KMS-11 (cell line): Measurements from ENCODE around the gene ACSL6.

Source experiments
- H2AFZ ChIP-seq: fragments of 200-600 bp; sonication (generic); 2 replicates; pipeline ENCODE4 v1.6.1; 2016; ENCODE audit warnings: antibody characterized with exemption, mixed run types, low read depth
- H3K27ac ChIP-seq: fragments of 200-600 bp; sonication (generic); 2 replicates; pipeline ENCODE4 v1.6.1; 2016; ENCODE audit warnings: mild to moderate bottlenecking, mixed run types
- H3K27me3 ChIP-seq: fragments of 200-600 bp; sonication (generic); 2 replicates; pipeline ENCODE4 v1.6.1; 2017; ENCODE audit warnings: mild to moderate bottlenecking, low read depth, mixed run types, moderate library complexity; ENCODE audit not compliant: insufficient read depth
- H3K36me3 ChIP-seq: fragments of 200-600 bp; sonication (generic); 2 replicates; pipeline ENCODE4 v1.6.1; 2017; ENCODE audit warnings: mild to moderate bottlenecking, mixed run types; ENCODE audit not compliant: insufficient read depth
- H3K4me1 ChIP-seq: fragments of 200-600 bp; sonication (generic); 2 replicates; pipeline ENCODE4 v1.6.1; 2016; ENCODE audit warnings: mild to moderate bottlenecking, low read depth, mixed run types; ENCODE audit not compliant: poor library complexity, severe bottlenecking
- H3K4me2 ChIP-seq: fragments of 200-600 bp; sonication (generic); 2 replicates; pipeline ENCODE4 v1.7.0; 2016; ENCODE audit warnings: mild to moderate bottlenecking, mixed run types
- H3K4me3 ChIP-seq: fragments of 200-600 bp; sonication (generic); IDR thresholded peaks from 2 replicates; pipeline ENCODE4 v1.6.1; 2017; ENCODE audit warnings: low read depth, low read length, mixed read lengths; ENCODE audit not compliant: insufficient read depth
- H3K79me2 ChIP-seq: fragments of 200-600 bp; sonication (generic); 2 replicates; pipeline ENCODE4 v1.6.1; 2016; ENCODE audit warnings: low read depth, mixed run types; ENCODE audit not compliant: insufficient read depth
- H3K9ac ChIP-seq: fragments of 200-600 bp; sonication (generic); 2 replicates; pipeline ENCODE4 v1.6.1; 2016; ENCODE audit warnings: mild to moderate bottlenecking, mixed run types
- H4K20me1 ChIP-seq: fragments of 200-600 bp; sonication (generic); 2 replicates; pipeline ENCODE4 v1.6.1; 2016; ENCODE audit warnings: mild to moderate bottlenecking, mixed run types; ENCODE audit not compliant: insufficient read depth
- TF ChIP-seq, protein P1 (sequence below): fragments of 200-600 bp; sonication (generic); conservative IDR thresholded peaks from 2 replicates; pipeline ENCODE4 v1.6.1; 2017; ENCODE audit warnings: low read depth, mild to moderate bottlenecking, antibody characterized with exemption, low read length, moderate library complexity, mixed read lengths

The ACSL6 gene

DNA sequence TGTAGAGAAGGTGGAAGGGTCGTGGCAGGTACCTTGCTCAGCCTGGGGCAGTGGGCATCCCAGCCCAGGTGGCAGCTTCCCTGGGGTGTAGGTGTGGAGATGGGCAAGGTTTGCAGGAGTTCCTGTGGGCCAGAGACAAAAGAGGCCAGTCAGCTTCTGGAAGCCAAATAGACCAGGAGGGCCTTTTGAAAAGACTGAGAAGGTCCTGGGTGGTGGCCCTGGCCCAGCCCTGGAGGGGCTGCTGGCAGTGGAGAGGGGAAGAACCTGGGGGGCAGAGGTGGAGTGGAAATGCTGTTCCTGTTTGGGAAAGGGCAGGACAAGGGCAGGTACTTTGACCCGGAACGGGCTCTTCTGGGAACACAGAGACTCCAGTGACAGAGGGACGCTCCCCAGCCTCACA is 42.0 kb upstream of the ACSL6 start:
- Histone ChIP-seq H3K36me3 (no peaks in the 10 kb centered on the region), H2AFZ (no peak overlapping the region), H4K20me1 (no peaks in the 10 kb centered on the region), H3K9ac (no peak overlapping the region), H3K27me3 (no peaks in the 10 kb centered on the region), H3K4me2 (no peak overlapping the region), H3K79me2 (no peaks in the 10 kb centered on the region), H3K4me1 (no peaks in the 10 kb centered on the region), H3K27ac (no peak overlapping the region), H3K4me3 (no peak overlapping the region)
- TF ChIP-seq, protein P1, sequence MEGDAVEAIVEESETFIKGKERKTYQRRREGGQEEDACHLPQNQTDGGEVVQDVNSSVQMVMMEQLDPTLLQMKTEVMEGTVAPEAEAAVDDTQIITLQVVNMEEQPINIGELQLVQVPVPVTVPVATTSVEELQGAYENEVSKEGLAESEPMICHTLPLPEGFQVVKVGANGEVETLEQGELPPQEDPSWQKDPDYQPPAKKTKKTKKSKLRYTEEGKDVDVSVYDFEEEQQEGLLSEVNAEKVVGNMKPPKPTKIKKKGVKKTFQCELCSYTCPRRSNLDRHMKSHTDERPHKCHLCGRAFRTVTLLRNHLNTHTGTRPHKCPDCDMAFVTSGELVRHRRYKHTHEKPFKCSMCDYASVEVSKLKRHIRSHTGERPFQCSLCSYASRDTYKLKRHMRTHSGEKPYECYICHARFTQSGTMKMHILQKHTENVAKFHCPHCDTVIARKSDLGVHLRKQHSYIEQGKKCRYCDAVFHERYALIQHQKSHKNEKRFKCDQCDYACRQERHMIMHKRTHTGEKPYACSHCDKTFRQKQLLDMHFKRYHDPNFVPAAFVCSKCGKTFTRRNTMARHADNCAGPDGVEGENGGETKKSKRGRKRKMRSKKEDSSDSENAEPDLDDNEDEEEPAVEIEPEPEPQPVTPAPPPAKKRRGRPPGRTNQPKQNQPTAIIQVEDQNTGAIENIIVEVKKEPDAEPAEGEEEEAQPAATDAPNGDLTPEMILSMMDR, result no peak

DNA sequence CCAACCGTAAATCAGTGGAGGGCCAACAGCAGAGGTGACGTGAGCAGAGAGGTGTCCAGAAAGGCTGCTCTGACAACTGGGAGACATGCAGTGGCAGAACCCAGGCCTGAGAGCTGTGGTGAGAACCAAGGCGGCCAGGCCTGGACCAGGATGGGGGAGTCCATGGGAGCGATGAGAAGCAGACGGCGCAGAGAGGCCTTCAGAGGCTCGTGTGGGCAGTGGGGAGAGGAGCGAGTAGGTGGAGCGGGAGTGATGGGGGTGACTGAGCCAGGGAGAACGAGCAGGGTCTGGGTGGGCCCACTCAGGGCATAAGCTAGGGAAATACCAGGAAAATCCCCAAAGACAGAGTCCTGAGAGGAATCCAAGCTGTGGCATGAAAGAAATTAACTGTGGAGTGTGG is 41.1 kb upstream of the ACSL6 start:
- no peaks in the 10 kb centered on the region for H3K79me2 ChIP-seq

DNA sequence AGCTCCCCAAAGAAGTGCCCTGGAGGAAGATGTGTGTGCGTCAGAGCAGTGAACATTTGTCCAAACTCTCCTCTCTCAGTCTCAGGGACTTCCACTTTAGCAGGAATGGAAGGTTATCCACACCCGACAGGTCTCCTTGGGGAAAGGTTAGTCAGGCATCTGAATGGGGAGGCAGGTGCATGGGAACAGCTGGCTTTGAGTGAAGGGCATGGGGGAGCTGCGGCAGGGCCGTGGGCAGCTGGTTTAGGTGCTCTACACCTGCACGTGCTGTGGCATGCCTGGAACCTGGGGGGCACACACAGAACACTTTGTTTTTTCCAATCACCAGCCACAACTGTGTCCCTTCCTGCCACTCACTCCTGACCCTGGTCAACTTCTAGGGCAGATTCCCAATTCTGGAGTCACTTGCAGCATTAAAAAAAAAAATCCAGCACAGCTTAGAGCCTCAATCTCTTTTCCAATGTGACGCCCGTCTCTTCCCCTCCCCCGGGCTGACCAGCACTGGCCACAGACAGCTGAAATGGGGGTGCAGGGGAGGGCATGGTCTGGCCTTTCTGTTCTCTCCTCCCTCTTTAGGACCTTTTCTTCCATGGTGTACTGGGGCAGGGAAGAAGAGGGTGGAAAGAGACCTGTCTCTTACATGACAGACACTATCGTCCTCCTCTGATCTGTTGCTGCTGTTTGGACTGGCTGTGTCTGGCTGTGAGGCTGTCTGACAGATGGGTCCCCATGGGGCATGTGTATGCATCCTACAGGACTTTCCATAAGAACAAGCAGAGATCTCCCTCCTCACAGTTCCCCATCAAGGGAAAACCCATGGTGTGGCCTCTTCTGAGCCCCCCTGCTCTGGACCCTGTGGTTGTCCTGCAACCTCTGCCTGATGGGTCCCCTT is 39.4 kb upstream of the ACSL6 start:
- no peak overlapping the region for H3K4me2 ChIP-seq
- H4K20me1 ChIP-seq, result no peaks in the 10 kb centered on the region
- no peaks in the 10 kb centered on the region for H3K4me1 ChIP-seq
- no peaks in the 10 kb centered on the region for H3K36me3 ChIP-seq
- no peak overlapping the region for H3K9ac ChIP-seq
- H3K4me3 ChIP-seq, result no peak overlapping the region
- H3K27me3 ChIP-seq, result no peaks in the 10 kb centered on the region
- no peak overlapping the region for H3K27ac ChIP-seq
- H2AFZ ChIP-seq, result no peak overlapping the region
- TF ChIP-seq, protein P1, result no peak
- no peaks in the 10 kb centered on the region for H3K79me2 ChIP-seq

More for the DNA sequence above, 41.1 kb upstream of the ACSL6 start:
- H3K4me3 ChIP-seq, result no peak overlapping the region
- no peaks in the 10 kb centered on the region for H4K20me1 ChIP-seq
- H3K4me2 ChIP-seq, result no peak overlapping the region
- no peaks in the 10 kb centered on the region for H3K36me3 ChIP-seq
- no peak overlapping the region for H3K9ac ChIP-seq
- H3K27me3 ChIP-seq, result no peaks in the 10 kb centered on the region
- H3K4me1 ChIP-seq, result no peaks in the 10 kb centered on the region
- H3K27ac ChIP-seq, result no peak overlapping the region
- TF ChIP-seq, protein P1, result no peak
- no peak overlapping the region for H2AFZ ChIP-seq

DNA sequence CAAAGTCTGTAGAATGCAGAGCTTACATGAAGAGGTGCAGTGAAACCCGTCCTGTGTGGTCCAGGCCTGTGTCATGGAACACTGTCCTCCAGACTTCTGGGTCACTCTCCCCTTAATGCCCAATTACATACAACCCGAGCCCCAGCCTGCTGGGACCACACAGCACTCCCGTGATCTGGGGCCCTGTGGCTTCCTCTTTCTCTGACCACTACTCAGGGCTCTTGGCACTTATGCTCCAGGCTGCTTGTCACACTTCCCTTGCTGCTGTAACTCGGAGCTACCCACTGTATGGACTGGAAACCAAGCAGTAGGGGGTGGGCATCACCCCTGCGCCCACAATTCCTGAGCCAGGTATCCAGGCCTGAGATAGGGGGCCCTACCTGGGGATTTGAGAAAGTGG is 38.7 kb upstream of the ACSL6 start:
- no peak overlapping the region for H3K4me3 ChIP-seq
- H4K20me1 ChIP-seq, result no peaks in the 10 kb centered on the region
- no peak overlapping the region for H3K4me2 ChIP-seq
- TF ChIP-seq, protein P1, result no peak
- no peaks in the 10 kb centered on the region for H3K4me1 ChIP-seq
- no peak overlapping the region for H3K9ac ChIP-seq
- no peaks in the 10 kb centered on the region for H3K79me2 ChIP-seq
- H3K27ac ChIP-seq, result no peak overlapping the region
- H2AFZ ChIP-seq, result no peak overlapping the region
- no peaks in the 10 kb centered on the region for H3K27me3 ChIP-seq
- no peaks in the 10 kb centered on the region for H3K36me3 ChIP-seq
